ENCODE results near the gene MVB12A. TPM values are rescaled to one million over a fixed set of nuclear protein-coding genes. Genes with fewer than 3 reads are reported as not detected.

The MVB12A gene
- total and polyA plus RNA-seq, 2 donors (not counting 3 experiments of a cell fraction or from before 2014, with no cell fraction given): 63.3 to 88.8 TPM

- H3K27me3 ChIP-seq (ENCODE audit: control insufficient read depth in 2 of 2, insufficient read depth in 2 of 2, low read length in 2 of 2): no peaks in the 10 kb centered on the region
- no peaks in the 10 kb centered on the region for H3K36me3 ChIP-seq (ENCODE audit: control insufficient read depth in 2 of 2, extremely low read depth in 1 of 2, insufficient read depth in 2 of 2, low read length in 2 of 2)
- no peak overlapping the region for H3K4me3 ChIP-seq (replicated peaks in 1 of 3; ENCODE audit: insufficient read depth in 1 of 3, low read depth in 1 of 3, low read length in 3 of 3)
- intact Hi-C loops (cut with micrococcal nuclease) (loop anchor here (10.0 kb wide), 1 partner anchor 145 kb away; the partner anchor contains the start of gene COLGALT1), dilution Hi-C loops (cut with MboI; ENCODE audit: extremely low pct_ligation_motif_present, low sequenced_read_pairs) (no loop called here)
- ChIA-PET CTCF (interaction anchor here (1.1 kb wide), 1 partner anchor 19 kb away, joined by 3 read pairs; no protein-coding TSS in a partner anchor), POLR2A (no interaction called here)
- no peak overlapping the region for H3K9ac ChIP-seq (replicated peaks; ENCODE audit: extremely low read depth, insufficient read depth, low read length)
- no TSS peak for BruUV-seq (replicated peaks)
- no peak for FAIRE-seq
- H2AFZ ChIP-seq (ENCODE audit: low read depth, low read length): no peak overlapping the region
- H3K9me3 ChIP-seq (replicated peaks; ENCODE audit: control insufficient read depth, insufficient read depth, low read length): no peaks in the 10 kb centered on the region
- no peak overlapping the region for H3K27ac ChIP-seq (ENCODE audit: insufficient read depth, low read depth, low read length)
- H3K4me1 ChIP-seq (ENCODE audit: control insufficient read depth, extremely low read depth, insufficient read depth, low read length): peaks cover 39% of the 10 kb centered on the region
- TF ChIP-seq GATA2 (IDR thresholded peaks at IDR 0.05; ENCODE audit: insufficient read depth, insufficient read length, low read depth, low read length): no peak
- TF ChIP-seq MAX (IDR thresholded peaks at IDR 0.05; ENCODE audit: insufficient read depth, insufficient read length): no peak
- TF ChIP-seq JUN (IDR thresholded peaks at IDR 0.05; ENCODE audit: borderline replicate concordance, insufficient read depth, insufficient read length, low read depth): no peak
- TF ChIP-seq CTCF (IDR thresholded peaks at IDR 0.05; ENCODE audit: extremely low read depth in 1 of 2, insufficient read depth in 1 of 2, low read depth in 1 of 2, low read length in 2 of 2): no peak
- no peak for TF ChIP-seq FOS (IDR thresholded peaks at IDR 0.05; ENCODE audit: borderline replicate concordance, insufficient read depth, low read length)
- no peak for TF ChIP-seq EZH2 (IDR thresholded peaks at IDR 0.05; ENCODE audit: borderline replicate concordance, low read depth, low read length, severe bottlenecking)
- TF ChIP-seq MYC (IDR thresholded peaks at IDR 0.05; ENCODE audit: low read depth, low read length): no peak
- no peak for TF ChIP-seq POLR2AphosphoS5 (IDR thresholded peaks at IDR 0.05; ENCODE audit: insufficient read depth, low read depth, low read length)
- TF ChIP-seq POLR2A (IDR thresholded peaks at IDR 0.05; ENCODE audit: low read depth, low read length): no peak
- no peaks in the 10 kb centered on the region for H4K20me1 ChIP-seq (replicated peaks; ENCODE audit: control insufficient read depth, extremely low read depth, insufficient read depth, low read length)
- peaks cover 4% of the 10 kb centered on the region for H3K79me2 ChIP-seq (ENCODE audit: control insufficient read depth, insufficient read depth, low read length)
- DNase-seq (ENCODE audit: low read depth, low spot score): no peak
- no peak overlapping the region for H3K4me2 ChIP-seq (ENCODE audit: insufficient read depth, low read length)
- H3K9me1 ChIP-seq (replicated peaks; ENCODE audit: control insufficient read depth, extremely low read depth, insufficient read depth, low read length): no peaks in the 10 kb centered on the region
Observed at GRCh38 chr19:17409990-17410389, 9.9 kb upstream of the MVB12A start.
